Immature natural killer cell (primary cell): Measurements from ENCODE around the gene MXRA8. TPM values are rescaled to one million over a fixed set of nuclear protein-coding genes. Genes with fewer than 3 reads are reported as not detected.

Source experiments
- DNase-seq, 3 donors: peaks; one replicate each; pipeline ENCODE4 v3.0.0; 2022; ENCODE audit warnings: mixed read lengths in 1 of 3
- H3K27ac Mint-ChIP-seq, 6 donors: one replicate each; pipeline ENCODE4 v1.8.0; 2020; ENCODE audit warnings: mixed read lengths in 6 of 6, mild to moderate bottlenecking in 5 of 6, inconsistent platforms in 4 of 6, moderate library complexity in 3 of 6
- H3K27me3 Mint-ChIP-seq, 3 donors: one replicate each; pipeline ENCODE4 v1.8.0; 2020 to 2021; ENCODE audit warnings: low read depth in 3 of 3, mild to moderate bottlenecking in 3 of 3, mixed read lengths in 3 of 3, moderate library complexity in 3 of 3, inconsistent platforms in 1 of 3
- H3K36me3 Mint-ChIP-seq, 3 donors: one replicate each; pipeline ENCODE4 v1.8.0; 2020; ENCODE audit warnings: mixed read lengths in 3 of 3, inconsistent platforms in 2 of 3, mild to moderate bottlenecking in 2 of 3
- H3K4me1 Mint-ChIP-seq, 2 donors: one replicate each; pipeline ENCODE4 v1.8.0; 2020; ENCODE audit warnings: inconsistent platforms in 2 of 2, mild to moderate bottlenecking in 2 of 2, mixed read lengths in 2 of 2, moderate library complexity in 1 of 2
- H3K4me3 Mint-ChIP-seq, 5 donors: one replicate each; pipeline ENCODE4 v1.8.0; 2020; ENCODE audit warnings: mild to moderate bottlenecking in 5 of 5, mixed read lengths in 5 of 5, inconsistent platforms in 3 of 5, moderate library complexity in 3 of 5
- H3K9me3 Mint-ChIP-seq, 6 donors: one replicate each; pipeline ENCODE4 v1.8.0; 2020; ENCODE audit warnings: mild to moderate bottlenecking in 6 of 6, mixed read lengths in 6 of 6, inconsistent platforms in 4 of 6, moderate library complexity in 3 of 6
- polyA plus RNA-seq, 3 donors: library from polyadenylated mRNA; unstranded; fragments of 300-500 nt; fragmentation: Illumina TruSeq; gene quantifications; one replicate each; pipeline ENCODE4 v1.2.3, GENCODE V29; 2021

Gene MXRA8
- polyA plus RNA-seq, 3 donors from 2014 or later, result not detected

GRCh38 chr1:1309251-1310108, 48.9 kb downstream of the MXRA8 start:
- H3K27ac Mint-ChIP-seq, result peak overlapping the region in 2 of 6 donors; percentile 35 to 55
- H3K4me3 Mint-ChIP-seq, result peak overlapping the region; percentile 30 to 65 (median 64)
- peaks cover 5 to 11% (median 10%) of the 10 kb centered on the region in 3 donors for H3K27me3 Mint-ChIP-seq
- H3K36me3 Mint-ChIP-seq, result no peaks in the 10 kb centered on the region
- no peaks in the 10 kb centered on the region for H3K9me3 Mint-ChIP-seq
- H3K4me1 Mint-ChIP-seq, result peaks cover 15 to 18% of the 10 kb centered on the region in 2 donors
- DNase-seq, result no peak

GRCh38 chr1:1308756-1309250, 49.6 kb downstream of the MXRA8 start:
- Mint-ChIP-seq H3K27me3 (peaks cover 5 to 11% (median 10%) of the 10 kb centered on the region in 3 donors), H3K9me3 (no peaks in the 10 kb centered on the region), H3K4me3 (peak overlapping the region; percentile 76 to 89 (median 81)), H3K27ac (peak overlapping the region in 5 of 6 donors; percentile 62 to 89 (median 84)), H3K4me1 (peaks cover 15 to 18% of the 10 kb centered on the region in 2 donors), H3K36me3 (no peaks in the 10 kb centered on the region)
- DNase-seq, result no peak

DNA sequence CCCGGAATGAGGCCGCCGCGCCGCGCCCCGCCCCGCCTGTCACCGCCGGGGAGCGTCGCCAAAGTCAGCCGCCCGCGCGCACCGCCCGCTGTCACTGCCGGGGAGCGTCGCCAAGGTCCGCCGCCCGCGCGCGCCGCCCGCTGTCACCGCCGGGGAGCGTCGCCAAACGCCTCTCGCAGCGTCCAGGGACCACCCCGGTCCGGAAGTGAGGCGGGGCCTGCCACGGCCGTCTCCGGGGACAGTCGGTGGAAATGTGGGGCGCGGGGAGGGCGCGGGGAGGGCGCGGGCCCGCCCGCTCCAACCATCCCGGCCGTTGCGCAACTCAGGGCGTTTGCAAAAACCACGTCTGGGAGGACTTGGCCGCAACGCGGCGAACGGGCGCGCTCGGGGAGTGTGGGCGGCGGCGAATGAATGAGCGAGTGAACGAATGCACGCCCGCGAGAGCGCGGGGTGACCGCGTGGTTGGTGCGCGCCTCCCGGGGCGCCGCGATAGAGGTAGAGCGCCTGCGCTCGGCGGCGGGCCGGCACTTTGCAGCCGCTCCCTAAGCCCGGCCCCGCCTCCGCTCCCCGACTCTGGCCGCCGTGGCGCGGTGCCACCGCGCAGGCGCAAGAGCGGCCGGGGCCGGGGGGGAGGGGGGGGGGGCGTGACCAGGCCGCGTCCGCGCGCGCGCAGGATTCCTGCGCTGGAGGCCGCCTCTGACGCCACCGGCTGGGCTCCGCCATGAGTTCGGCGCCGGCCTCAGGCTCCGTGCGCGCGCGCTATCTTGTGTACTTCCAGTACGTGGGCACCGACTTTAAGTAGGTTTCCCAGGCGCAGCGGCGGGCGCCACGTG, 50.2 kb downstream of the MXRA8 start, which contains the start of the genes ACAP3 and PUSL1:
Gene ACAP3, minus strand, starts transcription at position 8 of the 833 bp plus-strand sequence. CDS start 115 bp downstream, outside the sequence.
Gene PUSL1, plus strand, starts transcription at position 675 of the 833 bp plus-strand sequence. Its CDS starts 47 bp downstream, at position 722.
- Mint-ChIP-seq H3K4me3 (peak within 1 kb of the TSS; percentile 80 to 89 (median 82)), H3K36me3 (no peaks in the 10 kb centered on the region), H3K4me1 (peaks cover 15 to 18% of the 10 kb centered on the region in 2 donors), H3K9me3 (no peaks in the 10 kb centered on the region), H3K27ac (peak within 1 kb of the TSS; percentile 62 to 89 (median 82)), H3K27me3 (peaks cover 5 to 11% (median 10%) of the 10 kb centered on the region in 3 donors)
- DNase-seq, result peak; percentile 91 to 94 (median 93)

- H3K27ac Mint-ChIP-seq, result peak overlapping the region; percentile 60 to 81 (median 76)
- H3K36me3 Mint-ChIP-seq, result no peaks in the 10 kb centered on the region
- H3K27me3 Mint-ChIP-seq, result peaks cover 5 to 11% (median 10%) of the 10 kb centered on the region in 3 donors
- peaks cover 15 to 18% of the 10 kb centered on the region in 2 donors for H3K4me1 Mint-ChIP-seq
- no peaks in the 10 kb centered on the region for H3K9me3 Mint-ChIP-seq
- peak overlapping the region; percentile 78 to 88 (median 82) for H3K4me3 Mint-ChIP-seq
- DNase-seq, result no peak
These were observed 51.0 kb downstream of the MXRA8 start for GRCh38 chr1:1307261-1307922.

- Mint-ChIP-seq H3K9me3 (no peaks in the 10 kb centered on the region), H3K27me3 (peaks cover 5 to 11% (median 10%) of the 10 kb centered on the region in 3 donors)
These were observed 51.6 kb downstream of the MXRA8 start for GRCh38 chr1:1306661-1307260.

GRCh38 chr1:1306070-1306660, 52.2 kb downstream of the MXRA8 start:
- H3K4me1 Mint-ChIP-seq, result peaks cover 15 to 18% of the 10 kb centered on the region in 2 donors
- H3K36me3 Mint-ChIP-seq, result no peaks in the 10 kb centered on the region
- no peak for DNase-seq
- no peaks in the 10 kb centered on the region for H3K9me3 Mint-ChIP-seq
- H3K4me3 Mint-ChIP-seq, result peak overlapping the region; percentile 78 to 88 (median 82)
- H3K27ac Mint-ChIP-seq, result peak overlapping the region; percentile 20 to 81 (median 69)
- peaks cover 5 to 11% (median 10%) of the 10 kb centered on the region in 3 donors for H3K27me3 Mint-ChIP-seq

More at GRCh38 chr1:1306661-1307260, 51.6 kb downstream of the MXRA8 start:
- Mint-ChIP-seq H3K4me1 (peaks cover 15 to 18% of the 10 kb centered on the region in 2 donors), H3K4me3 (peak overlapping the region; percentile 78 to 88 (median 82)), H3K27ac (peak overlapping the region; percentile 60 to 81 (median 76)), H3K36me3 (no peaks in the 10 kb centered on the region)
- DNase-seq, result no peak

DNA sequence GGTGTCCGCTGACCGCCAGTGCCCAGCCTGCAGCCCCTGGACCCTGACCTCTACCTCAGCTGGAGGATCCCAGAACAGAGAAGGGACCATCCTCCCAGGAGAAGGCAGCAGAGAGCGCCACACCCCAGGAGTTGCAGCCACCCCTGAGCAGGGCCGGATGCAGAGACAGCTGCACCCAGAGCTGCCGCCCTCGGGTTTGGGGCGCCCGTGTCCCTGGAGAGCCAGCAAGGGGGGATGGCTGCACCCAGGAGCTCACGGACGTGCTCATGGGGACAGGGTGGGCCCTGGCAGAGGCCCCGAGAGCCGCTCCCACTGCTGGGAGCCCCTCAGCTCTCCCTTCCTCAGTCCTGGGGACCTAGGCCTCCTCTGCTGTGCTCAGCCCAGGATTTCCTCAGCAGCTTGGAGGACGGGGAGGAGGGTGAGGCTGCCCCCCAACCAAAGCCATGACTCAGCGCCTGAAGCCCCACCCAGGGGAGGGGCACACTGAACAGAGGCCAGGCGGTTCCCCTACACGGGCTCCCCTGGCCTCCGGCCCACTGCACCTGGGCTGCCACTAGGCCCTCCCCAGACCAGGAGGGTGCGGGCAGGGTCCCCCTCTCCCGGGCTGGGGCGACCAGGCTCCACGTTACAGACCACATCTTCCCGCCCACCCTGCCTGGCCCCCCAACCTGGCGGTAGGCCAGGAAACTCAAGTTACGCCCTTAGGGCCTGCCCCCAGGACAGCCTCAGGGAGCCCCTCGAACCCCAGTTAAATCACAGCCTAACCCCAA, 52.9 kb downstream of the MXRA8 start:
- DNase-seq, result peak in 1 of 3 donors; percentile 40
- Mint-ChIP-seq H3K9me3 (no peaks in the 10 kb centered on the region), H3K36me3 (no peaks in the 10 kb centered on the region), H3K27me3 (peaks cover 5 to 12% (median 11%) of the 10 kb centered on the region in 3 donors), H3K4me1 (peaks cover 15 to 18% of the 10 kb centered on the region in 2 donors), H3K27ac (peak overlapping the region in 4 of 6 donors; percentile 60 to 81 (median 76)), H3K4me3 (peak overlapping the region; percentile 78 to 88 (median 82))

GRCh38 chr1:1304331-1305299, 53.7 kb downstream of the MXRA8 start:
- no peaks in the 10 kb centered on the region for H3K9me3 Mint-ChIP-seq
- H3K4me3 Mint-ChIP-seq, result peak overlapping the region in 2 of 5 donors; percentile 13 to 41
- peak overlapping the region in 1 of 6 donors; percentile 29 for H3K27ac Mint-ChIP-seq
- H3K4me1 Mint-ChIP-seq, result peaks cover 15 to 18% of the 10 kb centered on the region in 2 donors
- H3K36me3 Mint-ChIP-seq, result no peaks in the 10 kb centered on the region
- H3K27me3 Mint-ChIP-seq, result peaks cover 2 to 12% (median 11%) of the 10 kb centered on the region in 3 donors
- no peak for DNase-seq

GRCh38 chr1:1303736-1304135, 54.6 kb downstream of the MXRA8 start:
- Mint-ChIP-seq H3K4me3 (no peak overlapping the region), H3K4me1 (peaks cover 15 to 18% of the 10 kb centered on the region in 2 donors), H3K27ac (no peak overlapping the region), H3K27me3 (peaks cover 2 to 11% (median 9%) of the 10 kb centered on the region in 3 donors), H3K9me3 (no peaks in the 10 kb centered on the region), H3K36me3 (no peaks in the 10 kb centered on the region)
- DNase-seq, result no peak

DNA sequence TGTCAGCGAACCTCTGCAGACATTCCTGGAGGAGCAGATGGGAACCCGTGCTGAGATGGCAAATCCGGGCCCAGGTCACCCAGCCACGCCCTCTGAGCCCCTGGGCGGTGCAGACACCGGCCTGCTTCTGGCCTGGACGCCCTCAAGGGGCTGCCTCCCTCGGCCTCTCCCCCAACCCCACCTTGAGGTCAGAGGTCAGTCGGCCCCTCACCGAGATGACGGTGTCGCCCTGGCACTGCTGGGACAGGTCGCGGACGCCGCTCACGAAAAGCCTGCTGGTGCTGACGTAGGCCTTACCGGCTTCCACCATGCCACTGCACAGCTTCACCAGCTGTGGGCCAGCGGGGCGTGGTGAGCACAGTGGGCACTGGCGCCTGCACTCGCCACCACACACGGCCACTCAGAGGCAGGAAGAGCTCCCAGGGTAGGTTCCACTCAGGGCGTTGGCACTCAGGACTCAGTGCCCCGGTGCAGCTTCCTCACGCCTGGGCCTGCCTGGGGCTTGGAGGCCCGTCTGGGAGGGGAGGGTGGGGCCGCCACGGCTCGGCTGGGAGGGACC, 55.3 kb downstream of the MXRA8 start:
- Mint-ChIP-seq H3K4me3 (no peak overlapping the region), H3K27ac (no peak overlapping the region), H3K4me1 (peaks cover 15 to 18% of the 10 kb centered on the region in 2 donors), H3K27me3 (peaks cover 0 to 9% (median 7%) of the 10 kb centered on the region in 3 donors), H3K36me3 (no peaks in the 10 kb centered on the region), H3K9me3 (no peaks in the 10 kb centered on the region)
- no peak for DNase-seq
